ENCODE results near the gene ATAD5. TPM values are rescaled to one million over a fixed set of nuclear protein-coding genes. Genes with fewer than 3 reads are reported as not detected.

The ATAD5 gene
- total and polyA plus RNA-seq, 2 of the 4 experiments (the other 2 are of a cell fraction) = 1.0 to 1.3 TPM

GRCh38 chr17:30809867-30810266, 21.9 kb upstream of the ATAD5 start:
- Histone ChIP-seq H3K27ac (ENCODE audit: insufficient read depth, low read length) (no peak overlapping the region), H4K91ac (ENCODE audit: insufficient read depth, low read depth, low read length) (no peak overlapping the region), H3K4me2 (ENCODE audit: low read depth, low read length) (no peak overlapping the region), H3K56ac (ENCODE audit: extremely low read depth, insufficient read depth, low read length) (no peak overlapping the region), H4K20me1 (ENCODE audit: insufficient read depth, low read length) (peaks cover 5% of the 10 kb centered on the region; the same call in 1 of the 2 replicates), H4K8ac (ENCODE audit: low read depth in 2 of 2, low read length in 2 of 2) (no peak overlapping the region), H2AK9ac (replicated peaks; ENCODE audit: low read depth, low read length, poor library complexity) (no peak overlapping the region), H3K27me3 (ENCODE audit: control insufficient read depth, insufficient read depth, low read length) (no peaks in the 10 kb centered on the region), H2BK15ac (ENCODE audit: low read depth, low read length) (no peak overlapping the region), H3K36me3 (ENCODE audit: control insufficient read depth, insufficient read depth, low read length) (peaks cover 2% of the 10 kb centered on the region; the same call in 1 of the 2 replicates), H3K4ac (ENCODE audit: low read depth, low read length) (no peak overlapping the region), H2BK5ac (ENCODE audit: low read depth, low read length, poor library complexity, severe bottlenecking) (no peak overlapping the region), H3K9ac (ENCODE audit: low read depth, low read length) (no peak overlapping the region), H3K18ac (ENCODE audit: low read depth, low read length) (no peak overlapping the region), H3K9me1 (ENCODE audit: insufficient read depth, low read length) (peaks cover 10% of the 10 kb centered on the region; the same call in 1 of the 2 replicates), H4K5ac (ENCODE audit: low read depth, low read length) (no peak overlapping the region), H3K14ac (replicated peaks; ENCODE audit: low read depth, low read length) (no peak overlapping the region), H2BK120ac (ENCODE audit: low read depth, low read length) (no peak overlapping the region), H3K79me1 (ENCODE audit: low read depth in 1 of 2, low read length in 2 of 2) (peaks cover 28 to 66% of the 10 kb centered on the region in 2 experiments), H3K23ac (ENCODE audit: low read depth, low read length) (no peak overlapping the region), H2AK5ac (ENCODE audit: low read depth, low read length) (no peak overlapping the region), H3K4me1 (ENCODE audit: control insufficient read depth, insufficient read depth, low read length) (peaks cover 3% of the 10 kb centered on the region), H2AFZ (replicated peaks; ENCODE audit: low read length, poor library complexity) (no peak overlapping the region), H2BK20ac (ENCODE audit: low read depth, low read length) (no peak overlapping the region), H3K4me3 (ENCODE audit: insufficient read depth, low read depth, low read length) (no peak overlapping the region), H3K9me3 (ENCODE audit: control insufficient read depth, insufficient read depth, low read length) (no peaks in the 10 kb centered on the region)
- ATAC-seq (ENCODE audit: low read depth) = no peak
- dilution Hi-C loops (cut with HindIII; ENCODE audit: low sequenced_read_pairs, unreplicated experiment) = no loop called here
- ChIA-PET CTCF (interaction anchor here (0.6 kb wide), 1 partner anchor 12 kb away, joined by 4 read pairs; no protein-coding TSS in a partner anchor), POLR2A (ENCODE audit: unreplicated experiment) (no interaction called here)
- DNase-seq = no peak
- no CpG with 5 or more reads among the region's 6 CpGs for WGBS, 2 experiments (ENCODE audit: extremely low coverage in 2 of 2, insufficient read length in 1 of 2)
- intact Hi-C loops (cut with micrococcal nuclease) = no loop called here
- in situ Hi-C loops (cut with MboI; ENCODE audit: low sequenced_read_pairs) = no loop called here
- TF ChIP-seq RAD21 (IDR thresholded peaks at IDR 0.05; ENCODE audit: low read length) (no peak), ELK1 (IDR thresholded peaks at IDR 0.05; ENCODE audit: borderline replicate concordance, low read depth, low read length) (no peak), CTCF (conservative IDR thresholded peaks at IDR 0.05; ENCODE audit: low read depth, low read length) (no peak), NFE2L2 (IDR thresholded peaks at IDR 0.05; ENCODE audit: low read depth, low read length) (no peak), USF2 (IDR thresholded peaks at IDR 0.05; ENCODE audit: low read depth, low read length) (no peak), MXI1 (IDR thresholded peaks at IDR 0.05; ENCODE audit: borderline replicate concordance, low read depth, low read length) (no peak), POLR2A (IDR thresholded peaks at IDR 0.05; ENCODE audit: low read depth, low read length) (no peak), SMC3 (IDR thresholded peaks at IDR 0.05; ENCODE audit: low read depth, low read length) (no peak), FOS (IDR thresholded peaks at IDR 0.05; ENCODE audit: low read depth, low read length) (no peak), MAFK (IDR thresholded peaks at IDR 0.05; ENCODE audit: low read depth, low read length) (no peak), CEBPB (IDR thresholded peaks at IDR 0.05; ENCODE audit: low read depth, low read length) (no peak), BHLHE40 (IDR thresholded peaks at IDR 0.05; ENCODE audit: low read depth, low read length) (no peak), RFX5 (IDR thresholded peaks at IDR 0.05; ENCODE audit: low read depth, low read length) (no peak), CHD1 (IDR thresholded peaks at IDR 0.05; ENCODE audit: low read depth, low read length) (no peak), MAZ (IDR thresholded peaks at IDR 0.05; ENCODE audit: borderline replicate concordance, low read depth, low read length) (no peak), RCOR1 (IDR thresholded peaks at IDR 0.05; ENCODE audit: insufficient replicate concordance, low read length) (no peak)
- no TSS peak for BruUV-seq (replicated peaks)
